Body of pancreas (tissue), 4 donors: ENCODE results near the gene SIN3A.
"Not testable (repeated sequence)": the region's sequence is repeated elsewhere in the genome, so short reads cannot be mapped to it uniquely, and the experiment has no call there.

Experiments
- POLR2A ChIP-seq, 3 donors: fragments of 450-650 bp; IDR thresholded peaks; one replicate each; pipeline ENCODE4 v1.6.1; 2016; ENCODE audit warnings: antibody characterized with exemption in 3 of 3, mild to moderate bottlenecking in 2 of 3
- TF ChIP-seq, protein P1 (sequence below), 7 experiments: fragments of 450-650 bp in 4 of 7; fragments of 200-600 bp in 3 of 7; sonication (generic) in 3 of 7; IDR thresholded peaks; one replicate each; pipeline ENCODE4 v1.5.1; 2016 to 2019; ENCODE audit warnings: antibody characterized with exemption in 7 of 7

DNA sequence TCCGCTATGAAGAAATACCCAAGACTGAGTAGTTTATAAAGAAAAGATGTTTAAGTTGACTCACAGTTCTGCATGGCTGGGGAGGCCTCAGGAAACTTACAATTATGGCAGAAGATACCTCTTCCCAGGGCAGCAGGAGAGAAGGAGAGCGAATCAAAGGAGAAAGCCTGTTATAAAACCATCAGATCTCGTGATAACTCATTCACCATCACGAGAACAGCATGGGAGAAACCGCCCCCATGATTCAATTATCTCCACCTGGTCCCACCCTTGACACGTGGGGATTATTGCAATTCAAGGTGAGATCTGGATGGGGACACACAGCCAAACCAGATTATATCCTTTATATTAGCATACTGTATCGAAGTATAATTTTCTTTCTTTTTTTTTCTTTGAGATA lies 119.4 kb downstream of the SIN3A start:
- TF ChIP-seq, protein P1, sequence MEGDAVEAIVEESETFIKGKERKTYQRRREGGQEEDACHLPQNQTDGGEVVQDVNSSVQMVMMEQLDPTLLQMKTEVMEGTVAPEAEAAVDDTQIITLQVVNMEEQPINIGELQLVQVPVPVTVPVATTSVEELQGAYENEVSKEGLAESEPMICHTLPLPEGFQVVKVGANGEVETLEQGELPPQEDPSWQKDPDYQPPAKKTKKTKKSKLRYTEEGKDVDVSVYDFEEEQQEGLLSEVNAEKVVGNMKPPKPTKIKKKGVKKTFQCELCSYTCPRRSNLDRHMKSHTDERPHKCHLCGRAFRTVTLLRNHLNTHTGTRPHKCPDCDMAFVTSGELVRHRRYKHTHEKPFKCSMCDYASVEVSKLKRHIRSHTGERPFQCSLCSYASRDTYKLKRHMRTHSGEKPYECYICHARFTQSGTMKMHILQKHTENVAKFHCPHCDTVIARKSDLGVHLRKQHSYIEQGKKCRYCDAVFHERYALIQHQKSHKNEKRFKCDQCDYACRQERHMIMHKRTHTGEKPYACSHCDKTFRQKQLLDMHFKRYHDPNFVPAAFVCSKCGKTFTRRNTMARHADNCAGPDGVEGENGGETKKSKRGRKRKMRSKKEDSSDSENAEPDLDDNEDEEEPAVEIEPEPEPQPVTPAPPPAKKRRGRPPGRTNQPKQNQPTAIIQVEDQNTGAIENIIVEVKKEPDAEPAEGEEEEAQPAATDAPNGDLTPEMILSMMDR (IDR thresholded peaks at IDR 0.05): not testable (repeated sequence)
- not testable (repeated sequence) for TF ChIP-seq POLR2A (IDR thresholded peaks at IDR 0.05)
